Amniotic stem cell (primary cell): ENCODE data around the gene IGLON5.
A peak's percentile ranks its signal among the peaks of the same experiment; 100 is the strongest.

Experiments used
- DNase-seq: peaks from one replicate; lab custom pipeline; 2025; lab: John Stamatoyannopoulos, UW

Gene IGLON5

DNA sequence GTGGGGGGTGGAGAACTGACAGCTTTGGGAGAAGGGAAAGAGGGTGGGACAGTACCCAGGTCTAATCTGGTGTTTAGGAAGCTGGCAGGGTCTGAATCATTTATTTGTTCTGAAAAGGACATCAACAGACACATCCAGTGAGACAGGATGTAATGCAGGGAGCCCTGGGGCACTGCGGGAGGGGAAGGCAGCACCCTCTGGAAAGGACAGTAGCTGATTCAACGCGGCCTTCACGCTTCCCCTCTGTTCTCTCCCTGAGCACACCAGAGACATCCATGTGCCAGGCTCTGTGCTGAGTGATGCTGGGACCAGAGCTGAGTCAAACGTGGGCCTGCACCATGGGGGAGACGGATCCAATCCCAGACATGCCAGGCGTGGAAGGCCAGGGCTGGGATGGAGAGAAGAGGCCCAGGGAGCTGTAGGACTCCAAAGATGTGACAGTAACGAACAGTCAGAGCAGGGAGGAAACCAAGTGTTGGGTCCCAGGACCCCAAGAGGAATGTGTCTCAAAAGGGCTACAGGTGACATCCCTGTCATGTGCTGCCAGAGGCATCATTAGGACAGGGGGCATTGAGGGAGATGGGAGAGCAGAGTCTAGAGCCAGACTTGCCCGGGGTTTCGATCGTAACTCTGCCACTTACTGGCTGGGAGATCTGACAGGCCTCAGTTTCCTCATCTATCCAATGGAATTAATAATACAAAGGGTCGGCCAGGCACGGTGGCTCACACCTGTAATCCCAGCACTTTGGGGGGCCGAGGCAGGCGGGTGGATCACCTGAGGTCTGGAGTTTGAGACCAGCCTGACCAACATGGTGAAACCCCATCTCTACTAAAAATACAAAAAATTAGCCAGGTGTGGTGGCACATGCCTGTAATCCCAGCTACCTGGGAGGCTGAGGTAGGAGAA lies 53.0 kb downstream of the IGLON5 start:
- DNase-seq: no peak

DNA sequence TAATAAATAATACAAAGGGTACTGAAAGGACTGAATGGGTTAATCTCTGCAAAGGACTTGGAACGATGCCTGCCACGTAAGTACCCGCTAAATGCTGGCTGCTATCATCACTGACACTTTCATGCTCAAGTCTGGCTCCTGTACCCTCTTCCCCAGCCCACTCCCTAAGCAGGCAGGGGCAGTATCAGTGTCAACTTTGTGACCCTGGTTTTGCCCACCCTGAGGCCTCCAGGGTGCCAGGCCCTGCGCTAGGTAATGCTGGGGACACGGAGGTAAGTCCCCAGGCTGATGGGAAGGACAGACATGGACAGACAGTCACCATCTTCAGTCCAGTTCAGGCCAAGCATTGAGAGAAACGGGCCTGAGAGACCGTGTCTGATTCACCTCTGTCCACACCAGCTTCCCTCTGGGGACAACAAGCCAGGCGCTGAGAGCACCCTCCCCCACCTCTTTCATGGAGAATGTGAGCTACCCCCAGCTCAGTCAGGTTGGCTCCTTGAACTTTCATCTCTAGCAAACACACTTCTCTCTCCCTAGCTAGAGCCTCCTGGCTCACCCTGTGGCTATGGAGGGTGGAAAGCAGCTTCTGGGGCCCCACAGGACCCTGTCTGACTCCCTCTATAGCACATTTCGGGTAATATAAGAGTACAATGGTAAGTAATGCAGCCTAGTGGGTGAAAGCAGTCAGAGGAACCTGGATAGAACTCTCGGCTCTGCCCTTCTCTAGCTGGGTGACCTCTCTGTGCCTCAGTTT lies 53.9 kb downstream of the IGLON5 start:
- no peak for DNase-seq

DNA sequence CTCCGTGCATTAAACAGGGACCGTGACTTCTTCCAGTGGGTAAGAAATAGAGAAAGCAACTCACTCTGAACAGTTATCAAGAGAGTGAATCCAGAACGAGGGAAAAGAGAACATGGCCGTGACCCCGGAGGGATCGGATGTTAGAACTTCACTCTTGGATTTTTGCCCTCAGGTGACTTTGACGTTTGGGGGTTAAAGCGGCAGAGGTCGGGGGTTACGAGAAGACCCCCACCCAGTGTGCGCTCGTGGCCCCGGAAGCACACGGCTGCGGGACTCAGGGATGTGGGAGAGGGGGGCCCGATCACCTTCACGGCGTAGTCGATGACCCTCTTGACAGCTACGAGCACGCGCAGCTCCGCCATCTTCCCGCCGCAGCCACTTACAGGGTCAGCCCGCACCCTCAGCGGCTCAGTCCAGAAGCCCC lies 54.5 kb downstream of the IGLON5 start, which contains the start of gene ETFB:
ETFB (minus strand) TSS at position 424 of the 424 bp plus-strand sequence; CDS start at position 362, 62 bp downstream.
- no peak for DNase-seq

DNA sequence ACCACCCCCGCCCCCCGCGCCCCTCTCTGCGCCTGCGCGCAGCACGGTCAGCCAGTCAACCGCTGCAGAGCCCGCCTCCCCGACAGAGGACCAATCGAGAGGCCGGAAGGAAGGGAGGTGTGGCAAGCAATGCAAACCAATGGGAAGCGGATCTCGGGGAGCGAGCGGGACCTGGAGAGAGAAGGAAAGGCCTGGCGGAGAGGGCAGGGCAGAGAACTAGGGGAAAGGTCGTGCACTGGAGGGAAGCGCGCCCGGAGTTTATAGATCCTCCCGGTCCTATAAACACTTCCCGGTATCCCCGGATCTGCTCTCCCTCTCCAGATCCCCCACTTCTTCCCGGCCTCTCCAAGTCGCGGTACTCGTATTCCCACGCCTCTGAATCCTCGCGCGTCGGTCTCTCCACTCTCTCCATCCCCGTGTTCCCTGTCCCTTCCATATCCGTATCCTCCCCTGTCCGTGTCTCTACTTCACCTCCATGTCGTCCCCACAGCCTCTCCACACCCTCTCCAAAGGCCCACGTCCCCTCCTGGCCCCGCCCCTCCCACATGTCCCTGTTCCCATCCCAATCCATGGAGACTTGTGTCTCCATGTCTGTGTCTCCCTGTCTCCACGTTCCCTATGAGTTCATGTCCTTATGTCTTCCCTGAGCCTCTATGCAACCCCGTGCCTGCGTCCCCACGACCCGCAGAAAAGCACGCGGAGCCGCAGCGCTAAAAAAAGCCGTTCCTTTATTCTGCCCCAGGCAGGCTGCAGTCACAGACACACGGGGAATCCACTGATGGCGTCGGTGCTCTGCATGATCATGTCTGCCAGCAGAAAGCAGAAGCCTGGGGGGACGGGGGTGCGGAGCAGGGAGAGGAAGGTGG lies 55.2 kb downstream of the IGLON5 start:
- DNase-seq: peak; percentile 94

DNA sequence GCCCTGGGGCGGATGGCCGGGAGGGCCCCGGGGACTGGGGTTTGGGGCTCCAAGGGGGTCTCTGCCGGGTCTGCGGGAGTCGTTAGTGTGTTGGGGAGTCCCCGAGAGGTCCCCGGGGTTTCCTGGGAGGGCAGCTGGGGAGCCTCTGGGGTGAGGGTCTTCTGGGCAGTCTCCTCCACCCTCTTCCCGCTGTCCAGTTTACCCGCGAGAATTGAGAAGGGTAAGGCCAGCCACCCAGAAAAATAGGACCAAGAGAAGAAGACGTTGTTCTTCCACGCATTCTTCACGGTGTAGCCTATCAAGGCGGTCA lies 55.8 kb downstream of the IGLON5 start:
- DNase-seq: no peak

DNA sequence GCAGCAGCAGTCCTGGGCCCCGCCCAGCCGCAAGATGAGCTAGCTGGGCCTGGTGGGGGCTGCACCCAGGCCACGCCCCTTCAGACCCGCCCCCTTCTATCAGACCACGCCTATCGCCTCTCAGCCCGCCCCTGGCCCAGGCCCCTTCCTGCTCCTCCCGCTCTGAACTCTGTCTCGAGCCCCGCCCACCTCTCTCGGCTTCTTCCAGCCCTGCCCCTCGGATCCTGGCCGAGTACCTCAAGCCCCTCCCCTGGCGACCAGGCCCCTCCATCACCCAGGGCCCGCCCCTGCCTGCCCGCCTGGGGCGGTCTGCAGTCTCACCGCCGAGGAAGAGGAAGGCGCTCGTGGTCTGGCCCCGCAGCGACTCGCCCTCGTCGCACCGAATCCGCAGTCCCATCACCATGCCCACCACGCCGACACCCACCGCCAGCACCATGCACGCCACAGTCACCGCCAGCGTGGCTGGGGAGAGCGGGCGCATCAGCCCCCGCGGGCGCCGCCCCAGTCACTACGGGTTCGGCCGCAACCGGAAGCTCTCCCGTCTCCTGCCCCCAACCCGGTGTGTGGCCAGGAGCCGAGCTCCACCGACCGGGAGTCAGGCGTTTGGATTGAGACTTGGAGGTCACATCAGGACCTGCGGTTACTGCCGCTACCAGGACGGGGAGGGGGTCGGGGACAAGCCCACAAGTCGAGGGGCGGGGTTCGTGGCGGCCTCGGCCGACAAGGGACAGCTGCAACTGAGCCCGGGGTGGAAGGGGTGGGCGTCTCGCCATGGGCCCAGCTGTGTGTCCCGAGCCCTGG lies 56.3 kb downstream of the IGLON5 start:
- peak; percentile 92 for DNase-seq

DNA sequence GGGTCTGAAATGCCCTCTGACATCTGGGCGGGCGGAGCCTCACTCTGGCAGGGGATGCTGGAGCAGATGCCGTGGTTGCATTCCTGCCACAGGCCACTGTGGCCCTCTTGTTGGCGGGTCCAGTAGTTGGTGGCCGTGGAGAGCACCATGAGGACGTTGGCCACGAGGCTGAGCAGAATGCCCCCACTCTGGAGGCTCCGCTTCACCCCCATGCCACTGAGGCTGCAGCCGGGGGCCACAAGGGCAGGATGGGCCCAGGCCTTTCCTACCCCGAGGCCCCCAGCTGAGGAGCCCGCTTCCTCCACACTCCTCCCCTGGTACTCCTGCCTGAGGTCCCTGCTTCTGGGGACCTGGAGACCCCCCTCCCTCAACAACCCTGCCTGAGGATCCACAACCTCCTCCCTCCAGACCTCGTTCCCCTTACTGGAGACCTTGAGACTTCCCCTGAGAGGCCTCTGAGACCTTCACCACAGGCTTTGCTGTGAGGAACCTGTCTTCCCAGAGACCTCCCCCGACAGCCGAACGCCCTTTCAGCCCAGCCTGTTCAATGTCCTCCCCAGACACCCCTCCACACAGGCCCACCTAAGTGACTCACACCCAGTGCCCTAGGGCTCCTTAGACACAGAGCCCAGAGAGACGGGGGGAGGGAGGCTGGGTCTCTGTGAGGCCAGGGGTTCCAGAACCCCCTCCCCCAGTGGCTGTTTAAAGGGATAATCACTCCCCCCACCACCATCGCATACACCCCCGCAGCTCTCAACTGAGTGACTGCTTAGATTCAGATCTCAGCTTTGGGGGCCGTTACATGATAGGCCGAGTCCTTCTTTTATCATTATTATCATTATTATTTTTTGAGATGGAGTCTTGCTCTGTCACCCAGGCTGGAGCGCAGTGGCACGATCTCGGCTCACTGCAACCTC lies 57.2 kb downstream of the IGLON5 start, which contains the start of gene CLDND2:
CLDND2 (minus strand) TSS at position 638 of the 917 bp plus-strand sequence; CDS start at position 212, 426 bp downstream.
- DNase-seq: no peak

DNA sequence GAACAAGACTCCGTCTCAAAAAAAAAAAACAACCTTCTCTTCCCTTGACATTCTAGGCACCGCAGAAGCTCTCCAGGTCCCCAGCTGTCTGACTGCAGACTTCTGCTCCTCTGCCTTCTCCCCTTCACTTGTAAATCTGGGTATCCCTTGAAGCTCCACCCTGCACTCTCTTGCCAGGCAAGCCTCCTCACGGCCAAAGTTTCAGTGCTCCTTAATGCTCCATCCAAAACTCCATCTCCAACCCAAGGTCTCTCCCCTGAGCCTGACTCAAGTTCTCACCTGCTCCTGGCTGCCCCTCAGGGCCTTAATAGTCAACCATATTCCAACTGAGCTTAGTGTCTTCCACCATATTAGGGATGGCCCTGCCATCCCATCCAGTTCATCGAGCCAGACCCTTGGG lies 58.8 kb downstream of the IGLON5 start:
- no peak for DNase-seq

DNA sequence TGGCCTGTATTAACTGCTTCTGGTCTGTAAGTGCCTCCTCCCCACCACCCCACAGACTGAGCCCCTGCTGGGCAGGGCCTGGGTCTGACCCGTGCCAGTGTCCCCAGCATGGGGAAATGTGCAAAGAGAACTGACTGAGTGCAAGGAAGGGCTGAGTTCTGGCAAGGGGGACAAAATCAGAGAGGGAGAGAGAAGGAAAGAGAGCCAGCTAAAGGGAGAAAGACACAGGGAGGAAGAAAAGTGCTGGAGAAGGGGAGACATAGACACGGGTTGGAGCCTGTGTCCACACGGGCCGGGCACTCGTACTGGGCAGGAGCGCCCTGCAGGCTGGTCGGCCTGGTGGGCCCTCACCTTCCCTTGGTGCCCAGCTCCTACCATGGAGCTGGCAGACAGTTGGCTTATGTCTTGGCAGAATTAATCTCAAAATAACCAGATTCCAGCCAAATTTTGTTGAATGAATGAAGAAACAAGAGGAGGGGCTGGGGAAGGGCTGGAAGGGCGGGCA lies 59.8 kb downstream of the IGLON5 start:
- DNase-seq: no peak

DNA sequence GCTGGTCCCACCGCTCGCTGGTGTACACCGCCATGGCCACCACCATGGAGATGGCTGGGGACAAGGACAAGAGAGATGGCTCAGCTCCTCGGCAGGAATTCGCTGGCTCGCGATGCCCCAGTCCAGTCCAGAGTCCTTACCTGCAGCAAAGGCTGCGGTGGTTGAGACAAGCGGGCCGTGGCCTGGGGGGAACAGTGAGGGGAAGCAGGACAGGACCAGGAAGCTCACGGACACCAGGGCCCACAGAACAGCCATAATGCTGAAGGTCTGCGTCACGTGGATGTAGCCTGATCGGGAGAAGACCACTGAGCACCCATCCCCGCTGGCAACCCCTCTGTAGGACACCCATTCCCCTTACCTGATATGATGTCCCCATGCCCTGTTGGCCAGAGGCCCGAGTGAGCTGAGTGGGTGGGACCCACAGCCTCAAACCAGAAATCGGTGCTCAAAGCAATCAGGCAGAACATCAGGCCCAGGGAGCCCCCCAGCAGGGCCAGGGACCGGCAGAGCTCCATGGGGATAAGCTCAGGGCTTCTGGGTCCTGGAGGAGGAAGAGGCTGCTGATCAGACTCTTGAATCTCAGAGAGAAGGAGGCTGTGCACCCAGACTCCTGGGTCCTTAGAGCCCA lies 60.7 kb downstream of the IGLON5 start:
- no peak for DNase-seq

DNA sequence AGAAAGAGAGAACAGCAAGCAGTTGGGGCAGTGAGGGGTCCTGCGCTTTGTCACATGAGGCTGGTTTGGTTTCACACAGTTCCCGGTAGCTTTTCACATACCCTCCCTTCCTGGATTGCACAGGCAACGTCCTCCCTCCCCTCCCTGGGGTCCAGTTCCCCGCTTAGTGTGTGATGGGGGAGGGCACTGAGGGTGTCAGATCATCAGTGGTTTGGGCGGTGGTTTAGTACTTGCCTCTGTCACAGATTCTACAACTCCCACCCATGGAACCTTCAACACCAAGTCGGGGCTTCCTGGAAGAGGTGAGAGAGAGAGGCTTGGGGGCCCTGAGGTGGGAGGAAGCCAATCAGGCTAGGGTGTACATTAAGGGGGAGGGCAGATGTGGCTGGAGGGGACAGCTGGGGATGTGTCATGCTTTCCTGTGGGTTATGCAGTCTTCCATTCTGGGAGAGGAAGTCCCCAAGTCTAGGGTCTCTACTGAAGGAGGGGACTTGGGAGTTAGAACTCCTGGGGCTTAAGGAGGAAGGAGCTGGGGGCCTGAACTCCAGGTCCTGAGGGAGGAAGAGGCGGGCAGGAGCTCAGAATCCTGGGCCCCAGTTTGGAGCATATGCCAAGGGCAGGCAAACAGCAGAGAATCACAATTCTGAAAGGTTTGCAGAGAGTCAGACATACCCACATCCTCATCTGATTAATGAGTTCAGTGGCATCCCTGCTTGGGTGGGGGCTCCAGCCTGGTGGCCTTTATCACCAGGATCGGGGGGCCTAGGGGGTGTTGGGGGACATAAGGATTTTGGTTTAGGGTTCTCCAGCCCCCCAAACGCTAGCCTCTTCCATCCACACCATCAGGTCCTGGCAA lies 61.4 kb downstream of the IGLON5 start, which contains the start of gene NKG7:
NKG7 (minus strand) TSS at position 6 of the 856 bp plus-strand sequence. CDS start 119 bp downstream, outside the sequence.
- no peak for DNase-seq

DNA sequence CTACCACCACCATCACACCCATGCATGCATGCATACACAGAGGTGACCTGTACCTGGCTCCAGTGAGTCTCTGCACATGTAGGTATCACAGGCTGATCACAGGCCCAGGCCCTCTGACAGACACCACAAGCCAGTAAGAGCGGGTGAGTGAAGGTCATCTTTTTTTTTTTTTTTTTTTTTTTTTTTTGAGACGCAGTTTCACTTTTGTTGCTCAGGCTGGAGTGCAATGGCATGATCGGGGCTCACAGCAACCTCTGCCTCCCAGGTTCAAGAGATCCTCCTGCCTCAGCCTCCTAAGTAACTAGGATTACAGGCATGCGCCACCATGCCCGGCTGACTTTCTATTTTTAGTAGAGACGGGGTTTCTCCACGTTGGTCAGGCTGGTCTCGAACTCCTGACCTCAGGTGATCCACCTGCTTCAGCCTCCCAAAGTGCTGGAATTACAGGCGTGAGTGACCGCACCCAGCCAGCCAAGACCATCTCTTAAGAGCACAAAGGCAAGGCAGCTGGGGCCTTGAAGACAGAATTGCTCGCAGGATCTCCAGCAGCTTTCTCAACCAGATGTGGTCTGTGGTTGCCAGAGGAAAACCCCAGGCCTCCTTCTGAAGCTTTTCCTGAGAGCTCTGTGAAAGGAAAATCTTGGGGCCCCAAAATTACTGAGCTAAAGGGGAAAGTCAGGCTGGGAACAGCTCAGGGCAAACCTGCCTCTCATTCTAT lies 64.2 kb downstream of the IGLON5 start:
- no peak for DNase-seq

DNA sequence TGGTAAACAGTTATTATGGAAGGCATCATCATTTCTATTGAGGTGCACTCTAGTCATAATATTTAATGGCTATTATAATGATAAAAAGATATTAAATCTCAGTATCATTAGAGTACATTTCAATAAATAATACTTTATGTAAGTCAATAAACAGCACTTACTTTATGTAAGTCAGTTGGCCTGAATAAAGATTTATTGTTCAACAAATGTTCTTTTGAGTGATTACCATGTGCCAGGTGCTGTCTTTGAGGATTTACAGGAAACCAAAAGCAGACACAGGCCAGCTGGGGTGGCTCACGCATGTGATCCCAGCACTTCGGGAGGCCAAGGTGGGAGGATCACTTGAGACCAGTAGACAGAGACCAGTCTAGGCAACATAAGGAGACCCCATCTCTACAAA lies 66.0 kb downstream of the IGLON5 start:
- no peak for DNase-seq

DNA sequence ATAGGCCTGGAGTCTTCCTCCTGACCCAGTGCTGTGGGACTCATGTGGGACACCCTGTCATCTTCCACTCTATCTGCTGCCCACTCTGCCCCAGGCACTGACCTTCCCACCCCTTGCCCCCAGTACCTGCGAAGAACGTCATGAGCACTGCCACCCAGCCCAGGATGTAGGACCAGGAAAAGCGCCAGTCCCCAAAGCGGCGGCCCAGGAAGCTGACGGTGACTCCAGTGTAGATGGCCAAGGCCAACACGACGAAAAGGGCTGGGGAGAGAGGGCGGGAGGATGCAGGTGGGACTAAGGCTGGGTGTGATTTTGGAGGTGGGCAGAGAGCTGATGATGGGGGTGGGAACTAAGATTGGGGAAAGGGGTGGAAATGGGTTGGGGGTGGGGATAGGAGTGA lies 68.9 kb downstream of the IGLON5 start:
- no peak for DNase-seq
